HepG2 (cell line): ENCODE data around the gene BPIFB2.

Experiments used
- CTCF ChIP-seq: sonication (generic); formaldehyde crosslinking; IDR thresholded peaks from 2 replicates; pipeline ENCODE4 v1.5.0; 2020; ENCODE audit warnings: mild to moderate bottlenecking, missing genetic modification reagents, moderate library complexity
- TCF7L2 ChIP-seq: IDR thresholded peaks from 2 replicates; pipeline ENCODE4 v1.6.1; 2011; ENCODE audit warnings: mild to moderate bottlenecking, low read depth, low read length, moderate library complexity
- ZFP41 ChIP-seq: sonication (generic); formaldehyde crosslinking; IDR thresholded peaks from 2 replicates; pipeline ENCODE4 v1.4.0; 2020; ENCODE audit warnings: mild to moderate bottlenecking, missing genetic modification reagents, borderline replicate concordance
- ZFY ChIP-seq: sonication (generic); formaldehyde crosslinking; IDR thresholded peaks from 2 replicates; pipeline ENCODE4 v1.4.0; 2020; ENCODE audit warnings: missing genetic modification reagents
- ZNF10 ChIP-seq: sonication (generic); formaldehyde crosslinking; IDR thresholded peaks from 2 replicates; pipeline ENCODE4 v1.4.0; 2020; ENCODE audit warnings: mild to moderate bottlenecking, low read depth, missing genetic modification reagents, borderline replicate concordance
- ZNF142 ChIP-seq: sonication (generic); formaldehyde crosslinking; IDR thresholded peaks from 2 replicates; pipeline ENCODE4 v1.4.0; 2020; ENCODE audit warnings: missing genetic modification reagents
- ZNF280B ChIP-seq: sonication (generic); formaldehyde crosslinking; IDR thresholded peaks from 2 replicates; pipeline ENCODE4 v1.5.0; 2020; ENCODE audit warnings: missing genetic modification reagents, mild to moderate bottlenecking, borderline replicate concordance
- ZNF615 ChIP-seq: sonication (generic); formaldehyde crosslinking; IDR thresholded peaks from 2 replicates; pipeline ENCODE4 v1.5.0; 2020; ENCODE audit warnings: mild to moderate bottlenecking, missing genetic modification reagents, borderline replicate concordance

- TF ChIP-seq ZFY: no peak
- peak; percentile 68; the same call in 1 of the 2 replicates for TF ChIP-seq ZFP41
- no peak for TF ChIP-seq ZNF10 (CRISPR knock-in tag)
- no peak for TF ChIP-seq ZNF615 (CRISPR knock-in tag)
- no peak for TF ChIP-seq TCF7L2
- TF ChIP-seq CTCF: no peak; the same call in 1 of the 2 replicates
- no peak for TF ChIP-seq ZNF142
- TF ChIP-seq ZNF280B (CRISPR knock-in tag): no peak
Observed at GRCh38 chr20:33008336-33009213, 1.1 kb downstream of the BPIFB2 start.
